NOMO-1 (cell line): ENCODE data around the gene TOR2A.

ENCODE experiments used
- DNase-seq, 2 experiments: peaks; one replicate each; lab custom pipeline; 2025; ENCODE audit not compliant: unreplicated experiment in 2 of 2; lab: John Stamatoyannopoulos, UW

TOR2A gene

DNA sequence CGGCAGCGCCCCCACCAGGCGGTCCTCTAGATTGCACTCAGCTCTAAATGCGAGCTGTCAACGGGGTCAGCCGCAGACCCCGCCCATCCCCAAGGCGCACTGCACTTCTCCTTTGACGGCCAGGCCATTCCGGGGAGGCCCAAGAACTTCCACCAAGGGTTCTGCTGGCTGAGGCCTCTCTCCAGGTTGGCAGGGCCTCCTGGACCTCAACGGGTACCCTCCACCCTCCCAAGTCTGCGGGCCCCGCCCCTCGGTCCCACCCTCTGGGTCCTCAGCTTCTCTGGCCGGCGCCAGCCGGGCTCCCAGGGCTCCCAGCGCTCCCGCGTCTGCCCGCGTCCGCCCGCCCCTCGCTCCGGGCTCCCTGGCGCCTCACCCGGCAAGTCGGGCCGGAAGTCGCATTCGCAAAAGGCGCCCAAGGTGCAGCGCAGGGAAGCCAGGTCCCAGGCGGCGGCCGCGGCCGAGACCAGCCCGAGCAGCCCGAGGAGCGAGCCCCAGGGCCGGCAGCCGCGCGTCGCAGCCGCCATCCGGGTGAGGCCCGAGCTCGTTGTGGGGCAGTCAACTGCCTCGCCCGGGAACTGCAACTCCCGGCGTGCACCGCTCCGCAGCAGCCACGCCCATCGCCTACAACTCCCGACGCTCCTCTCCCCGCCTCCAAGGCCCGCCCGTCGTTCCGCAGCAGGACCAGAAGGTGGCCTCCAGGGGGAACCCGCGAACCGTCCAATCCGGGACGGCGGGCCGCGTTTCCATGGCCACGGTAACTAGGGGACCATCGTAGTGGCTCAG lies at the start of gene TOR2A:
TOR2A (minus strand) TSS at position 548 of the 783 bp plus-strand sequence; CDS start at position 524, 24 bp downstream.
- DNase-seq: peak; percentile 98

DNA sequence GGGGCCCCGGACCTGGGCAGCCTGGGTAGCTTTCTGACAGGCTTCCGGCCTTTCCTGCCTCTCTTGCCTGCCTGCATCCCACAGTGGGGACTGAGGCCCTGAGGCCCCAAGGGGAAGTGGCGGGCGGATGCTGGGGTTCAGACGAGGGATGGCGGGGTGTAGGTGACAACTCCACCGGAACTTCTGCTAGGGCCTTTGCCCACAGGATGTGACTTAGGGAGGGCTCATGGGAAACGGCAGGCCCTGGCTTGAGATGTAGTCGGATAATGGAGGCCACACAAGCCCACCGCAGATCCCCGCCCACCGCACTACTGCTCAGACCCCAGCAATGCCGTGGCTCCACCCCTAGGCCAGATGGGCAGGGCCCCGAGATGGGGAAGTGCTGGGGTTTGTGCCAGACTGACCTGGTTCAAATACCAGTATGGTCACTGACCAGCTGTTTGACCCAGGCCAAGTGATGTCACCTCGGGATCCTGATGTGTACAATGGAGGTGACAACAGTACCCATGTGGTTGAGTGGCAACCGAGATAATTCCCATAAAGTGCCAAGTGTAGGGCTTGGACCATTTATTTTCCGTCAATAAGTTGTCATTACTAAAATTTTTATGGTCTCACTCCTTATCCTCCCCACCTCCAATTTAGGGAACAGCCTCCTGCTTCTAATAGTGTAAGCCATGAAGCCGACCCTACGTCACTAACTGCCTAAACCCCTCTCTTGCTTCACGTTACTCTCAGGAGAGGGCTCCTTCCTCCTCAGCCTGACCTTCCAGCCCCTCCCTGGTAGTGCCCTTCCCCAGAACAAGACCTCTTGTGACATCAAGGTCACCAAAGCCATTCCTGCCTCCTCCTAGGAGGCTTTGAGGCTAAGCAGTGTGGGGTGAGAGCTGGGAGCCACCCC lies 48.3 kb upstream of the TOR2A start:
- DNase-seq: peak; percentile 94 to 97

DNA sequence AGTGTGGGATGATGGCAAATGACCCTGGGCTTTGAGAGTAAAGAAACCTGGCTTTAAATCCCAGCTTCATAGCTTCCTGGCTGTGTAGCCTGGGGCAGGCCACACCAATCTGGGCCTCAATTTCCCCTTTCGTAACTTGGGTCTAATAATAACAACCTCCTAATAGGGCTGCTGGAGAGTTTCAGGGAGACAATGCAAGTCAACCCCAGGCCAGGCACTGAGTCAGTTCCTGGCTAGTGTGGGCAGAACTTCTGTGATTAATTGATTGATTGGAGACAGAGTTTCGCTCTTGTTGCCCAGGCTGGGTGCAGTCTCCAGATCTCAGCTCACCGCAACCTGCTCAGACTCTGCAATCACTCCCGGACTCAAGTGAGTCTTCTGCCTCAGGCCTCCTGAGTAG lies 46.7 kb upstream of the TOR2A start:
- DNase-seq: no peak

DNA sequence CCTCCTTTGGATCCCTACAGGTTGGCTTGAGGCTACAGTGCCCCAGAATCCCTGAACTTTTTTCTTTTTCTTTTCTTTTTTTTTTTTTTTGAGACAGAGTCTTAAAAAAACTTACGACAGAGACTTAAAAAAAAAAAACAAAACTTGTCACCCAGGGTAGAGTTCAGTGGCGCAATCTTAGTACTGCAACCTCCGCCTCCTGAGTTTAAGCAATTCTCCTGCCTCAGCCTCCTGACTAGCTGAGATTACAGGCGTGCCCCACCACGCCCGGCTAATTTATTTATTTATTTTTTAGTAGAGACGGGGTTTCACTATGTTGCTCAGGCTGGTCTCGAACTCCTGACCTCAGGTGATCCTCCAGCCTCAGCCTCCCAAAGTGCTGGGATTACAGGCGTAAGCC lies 45.8 kb upstream of the TOR2A start:
- DNase-seq: peak; percentile 58 to 73

DNA sequence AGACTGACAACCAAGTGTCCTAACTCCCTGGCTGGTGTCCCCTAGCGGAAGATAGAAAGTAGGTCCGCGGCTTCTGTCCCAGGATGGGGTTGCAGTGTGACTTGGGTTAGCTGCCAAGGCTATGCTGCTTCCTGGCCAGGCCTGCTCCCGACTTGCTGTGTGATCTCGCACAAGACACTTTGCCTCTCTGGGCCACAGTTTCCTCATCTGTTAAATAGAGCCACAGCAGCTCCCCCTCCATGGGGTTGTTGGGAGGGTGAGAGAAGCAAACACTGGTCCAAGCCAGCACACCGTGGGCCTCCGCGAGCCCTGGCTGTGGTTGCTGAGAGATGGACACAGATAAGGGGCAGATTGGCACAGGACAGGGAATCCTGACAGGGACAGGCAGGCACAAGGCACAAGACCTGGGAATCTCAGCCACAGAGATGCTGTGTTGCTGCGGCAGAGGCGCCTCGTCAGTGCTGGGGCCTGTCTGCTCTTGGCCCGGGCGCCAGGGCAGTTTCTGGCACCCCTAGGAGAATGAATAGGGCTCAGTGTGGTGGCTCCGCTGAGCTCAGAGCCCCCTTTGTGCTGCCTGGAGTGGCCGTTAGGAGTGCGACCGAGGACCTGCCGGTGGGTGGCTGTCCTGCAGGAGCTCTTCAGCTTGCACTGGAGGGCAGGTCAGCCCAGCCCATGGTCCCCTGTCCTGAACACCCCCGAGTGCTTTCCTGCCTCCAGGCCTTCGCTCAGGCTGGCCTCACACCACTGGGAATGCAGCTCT lies 45.2 kb upstream of the TOR2A start:
- no peak for DNase-seq

DNA sequence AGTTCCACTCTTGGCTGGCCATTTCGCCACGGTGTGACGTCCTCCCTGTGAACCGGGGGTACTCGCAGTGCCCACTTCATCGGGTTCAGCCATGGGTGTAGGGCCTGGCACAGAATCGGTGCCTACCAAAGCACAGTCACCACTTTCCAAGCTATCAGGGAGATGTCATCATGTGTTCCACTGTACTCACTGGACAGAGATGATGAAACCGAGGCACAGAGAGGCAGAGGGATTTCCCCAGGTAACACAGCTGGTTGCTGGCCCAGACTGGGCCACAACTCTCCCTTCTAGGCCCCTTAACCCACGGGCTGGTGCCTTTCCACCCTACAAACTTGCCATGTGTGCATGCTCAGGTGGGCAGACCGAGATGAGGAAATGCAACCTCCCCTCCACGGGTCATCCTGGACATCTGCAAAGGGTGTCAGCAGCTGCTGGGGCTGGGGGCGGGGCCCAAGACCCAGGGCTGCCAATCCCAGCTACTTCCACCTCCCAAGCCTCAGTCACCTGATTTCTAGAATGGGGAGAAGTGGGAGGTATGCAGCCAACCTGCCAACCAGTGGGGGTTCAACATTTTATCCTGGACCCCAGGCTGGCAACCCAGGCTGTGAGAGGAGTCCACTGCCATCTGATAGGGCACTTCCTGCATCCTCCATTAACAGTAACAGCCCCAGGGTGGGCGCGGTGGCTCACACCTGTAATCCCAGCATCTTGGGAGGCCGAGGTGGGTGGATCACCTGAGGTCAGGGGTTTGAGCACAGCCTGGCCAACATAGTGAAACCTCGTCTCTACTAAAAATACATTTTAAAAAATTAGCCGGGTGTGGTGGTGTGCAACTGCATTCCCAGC lies 44.3 kb upstream of the TOR2A start:
- peak; percentile 71 to 74 for DNase-seq

DNA sequence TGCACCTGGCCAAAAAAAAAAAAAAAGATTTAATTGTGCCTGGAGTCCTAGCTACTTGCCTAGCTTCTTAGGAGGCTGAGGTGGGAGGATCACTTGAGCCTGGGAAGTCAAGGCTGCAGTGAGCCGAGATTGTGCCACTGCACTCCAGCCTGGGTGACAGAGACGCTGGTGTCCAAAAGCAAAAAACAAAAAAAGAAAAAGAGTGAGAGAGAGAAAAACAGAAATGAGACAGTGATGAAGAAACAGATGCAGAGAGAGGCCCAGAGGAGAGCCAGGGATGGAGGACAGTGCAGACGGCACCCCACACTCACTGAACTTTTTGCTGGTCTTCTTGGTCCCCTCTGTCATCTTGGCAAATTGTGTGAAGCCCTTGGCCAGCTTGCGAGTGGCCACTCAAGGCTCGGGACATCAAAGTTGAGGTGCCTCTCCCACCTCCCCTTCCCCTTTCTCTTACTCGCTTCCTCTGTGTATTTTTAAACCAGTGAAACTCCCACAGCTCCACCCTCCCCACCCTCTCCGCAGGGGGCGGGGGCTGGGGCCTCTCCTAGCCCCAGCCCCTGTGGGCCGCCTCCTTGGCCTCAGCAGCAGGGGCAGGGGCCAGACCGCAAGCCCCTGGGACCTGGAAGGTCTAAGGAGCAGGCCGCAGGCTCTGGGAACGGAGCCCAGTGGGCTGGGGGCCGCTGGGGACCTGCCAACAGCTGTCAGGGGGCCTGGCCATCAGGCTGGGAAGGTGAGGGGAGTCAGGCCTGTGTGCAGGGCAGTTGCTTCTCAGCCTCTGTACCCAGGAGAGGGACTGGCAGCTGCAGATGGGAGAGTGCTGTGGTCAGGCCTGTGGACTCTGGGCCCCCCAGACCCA lies 43.4 kb upstream of the TOR2A start, which contains the start of gene SH2D3C:
SH2D3C (minus strand) TSS at position 387 of the 856 bp plus-strand sequence; CDS start at position 348, 39 bp downstream.
- peak; percentile 70 to 73 for DNase-seq

DNA sequence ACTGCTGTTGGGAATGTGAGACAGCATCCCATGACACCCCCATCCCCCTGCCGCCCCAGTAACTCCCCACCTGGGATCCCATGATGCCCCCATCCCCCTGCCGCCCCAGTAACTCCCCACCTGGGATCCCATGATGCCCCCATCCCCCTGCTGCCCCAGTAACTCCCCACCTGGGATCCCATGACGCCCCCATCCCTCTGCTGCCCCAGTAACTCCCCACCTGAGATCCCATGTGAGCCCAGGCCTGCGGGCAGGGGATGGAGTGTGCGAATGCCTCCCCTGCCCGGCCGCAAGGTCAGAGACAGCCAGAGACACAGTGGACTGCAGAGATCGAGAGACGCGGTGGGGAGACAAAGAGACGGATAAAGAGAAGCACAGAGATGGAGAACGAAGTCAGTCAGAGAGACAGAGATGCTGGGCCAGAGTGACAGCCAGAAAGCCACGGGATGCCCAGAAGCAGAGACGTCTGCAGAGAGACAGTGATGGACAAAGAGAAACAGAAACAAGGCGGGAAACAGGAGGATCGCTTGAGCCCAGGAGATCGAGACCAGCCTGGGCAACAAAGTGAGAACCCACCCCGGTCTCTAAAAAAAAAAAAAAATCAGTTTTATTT lies 42.4 kb upstream of the TOR2A start:
- no peak for DNase-seq

DNA sequence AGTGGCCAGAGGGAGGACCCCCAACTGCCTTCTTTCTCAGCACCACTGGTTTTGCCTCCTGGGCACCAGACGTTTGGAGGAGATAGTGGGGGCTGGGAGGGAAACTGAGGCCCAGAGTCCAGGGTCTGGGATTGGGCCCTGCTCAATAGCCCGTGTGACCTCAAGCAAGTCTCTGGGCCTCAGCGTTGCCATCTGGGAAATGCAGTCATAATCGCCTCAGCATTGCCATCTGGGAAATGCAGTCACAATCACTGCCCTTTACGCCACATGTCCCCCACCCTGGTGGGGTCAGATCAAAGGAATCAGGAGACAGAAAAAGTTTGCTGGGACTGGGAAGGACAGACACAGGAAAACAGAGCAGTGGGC lies 41.8 kb upstream of the TOR2A start:
- DNase-seq: no peak

DNA sequence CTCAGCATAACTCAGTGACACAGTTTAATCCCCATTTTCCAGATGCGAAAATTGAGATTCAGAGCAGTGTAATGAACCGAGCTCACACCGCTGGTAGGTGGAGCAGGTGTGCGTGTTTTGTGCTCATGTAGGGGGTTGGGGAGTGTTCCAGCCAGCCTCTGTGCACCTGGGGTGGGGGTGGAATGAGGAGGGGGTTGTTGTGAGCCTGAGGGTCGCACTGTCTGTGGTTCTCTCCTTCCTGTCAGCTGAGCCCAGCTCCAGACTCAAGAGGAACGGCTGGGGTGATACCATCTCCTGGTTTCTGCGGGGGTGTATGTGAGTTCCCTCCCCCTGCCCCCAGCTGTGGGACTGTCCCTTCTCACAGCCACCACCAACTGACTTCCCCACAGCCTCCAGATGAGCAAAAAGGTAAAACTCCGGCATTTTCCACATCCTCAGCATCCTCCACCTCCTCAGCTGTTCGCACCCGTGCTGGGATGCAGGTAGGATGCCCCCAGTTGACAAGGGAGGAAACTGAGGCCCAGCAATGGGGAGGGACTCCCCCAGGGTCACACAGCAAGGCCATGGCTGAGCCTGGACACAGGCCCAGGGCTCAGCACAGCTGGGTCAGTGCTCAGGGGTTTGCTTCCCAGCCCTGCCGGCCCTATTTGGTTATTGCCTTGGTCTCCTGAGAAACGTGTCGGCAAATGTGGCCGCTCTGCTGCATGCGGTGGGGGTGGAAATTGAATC lies 41.3 kb upstream of the TOR2A start:
- peak; percentile 59 to 63 for DNase-seq

DNA sequence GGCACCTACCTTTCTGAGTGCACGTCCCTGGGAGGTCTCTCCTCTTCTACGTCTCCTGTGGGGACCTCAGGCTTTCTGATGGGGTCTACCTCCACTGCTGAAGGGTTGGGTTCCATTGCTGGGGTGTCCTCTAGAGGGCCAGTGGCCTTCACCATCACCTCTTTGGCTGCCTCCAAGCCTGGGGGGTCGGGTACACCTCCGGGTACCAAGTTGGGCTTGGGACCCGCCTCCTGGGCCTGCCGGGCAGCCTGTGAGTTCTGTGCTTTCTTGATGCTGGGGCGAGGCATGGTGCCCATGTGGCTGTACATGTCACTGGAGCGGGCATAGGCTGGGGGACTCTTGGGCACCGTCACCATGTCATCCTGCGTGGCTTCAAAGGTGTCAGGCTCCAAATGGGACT lies 38.9 kb upstream of the TOR2A start:
- no peak for DNase-seq

DNA sequence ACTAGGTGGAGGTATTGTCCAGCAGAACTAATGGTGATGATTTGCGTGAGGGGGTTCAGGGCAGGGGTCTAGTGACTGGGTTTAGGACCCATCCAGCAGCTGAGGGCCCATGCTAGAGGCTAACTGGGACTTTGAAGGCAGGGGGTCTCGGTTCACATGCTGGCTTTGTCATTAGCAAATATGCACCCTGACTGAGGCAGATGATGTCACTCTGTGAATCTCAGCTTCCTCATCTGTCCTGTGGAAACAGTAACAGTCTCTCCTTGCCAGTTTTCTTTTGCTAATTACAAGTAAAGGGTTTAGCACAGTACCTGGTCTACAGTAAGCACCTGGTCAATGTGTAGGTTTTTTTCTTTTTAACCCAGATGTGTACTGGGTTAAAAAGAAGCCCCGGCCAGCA lies 38.2 kb upstream of the TOR2A start:
- DNase-seq: no peak

DNA sequence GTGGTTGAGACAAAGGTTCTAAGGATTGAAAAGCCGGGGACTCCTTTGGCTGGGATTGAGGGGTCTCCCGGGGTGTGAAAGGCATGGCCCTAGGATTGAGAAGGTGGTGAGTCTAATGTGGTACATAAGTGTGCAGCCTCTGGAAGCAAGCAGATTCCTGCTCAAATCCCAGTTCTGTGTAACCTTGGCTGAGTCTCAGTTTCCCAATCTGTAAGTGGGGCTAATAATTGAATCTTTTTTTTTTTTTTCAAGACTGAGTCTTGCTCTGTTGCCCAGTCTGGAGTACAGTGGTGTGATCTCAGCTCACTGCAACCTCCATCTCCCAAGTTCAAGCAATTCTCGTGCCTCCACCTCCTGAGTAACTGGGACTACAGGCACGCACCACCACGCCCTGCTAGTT lies 37.5 kb upstream of the TOR2A start:
- no peak for DNase-seq

DNA sequence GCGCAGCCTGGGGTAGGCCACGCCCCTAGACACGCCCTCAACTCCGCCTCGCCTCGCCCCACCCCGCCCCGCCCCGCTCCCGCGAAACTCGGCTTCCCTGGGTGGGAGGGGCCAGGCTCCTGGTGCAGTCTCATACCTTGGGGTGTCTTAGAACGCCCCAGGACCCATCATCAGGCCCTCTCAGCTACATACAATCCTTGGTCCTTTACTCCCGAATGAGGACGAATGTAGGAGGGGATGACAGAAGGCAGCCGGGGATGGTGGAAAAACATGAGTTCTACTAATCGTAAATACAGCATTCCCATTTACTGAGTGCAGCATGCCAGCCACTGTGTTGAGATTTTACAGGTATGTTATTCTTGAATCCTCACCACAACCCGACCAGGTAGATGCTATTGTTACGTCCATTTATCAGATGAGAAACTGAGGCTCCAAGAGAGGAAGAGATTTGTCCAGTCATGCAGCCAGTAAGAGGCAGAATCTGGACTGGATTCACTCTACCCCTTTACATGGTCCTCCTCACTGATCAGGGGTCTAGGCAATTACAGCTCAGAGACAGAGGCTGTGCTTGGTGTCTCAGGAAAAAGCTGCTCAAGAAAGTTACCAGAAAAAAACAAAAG lies 36.6 kb upstream of the TOR2A start:
- no peak for DNase-seq

DNA sequence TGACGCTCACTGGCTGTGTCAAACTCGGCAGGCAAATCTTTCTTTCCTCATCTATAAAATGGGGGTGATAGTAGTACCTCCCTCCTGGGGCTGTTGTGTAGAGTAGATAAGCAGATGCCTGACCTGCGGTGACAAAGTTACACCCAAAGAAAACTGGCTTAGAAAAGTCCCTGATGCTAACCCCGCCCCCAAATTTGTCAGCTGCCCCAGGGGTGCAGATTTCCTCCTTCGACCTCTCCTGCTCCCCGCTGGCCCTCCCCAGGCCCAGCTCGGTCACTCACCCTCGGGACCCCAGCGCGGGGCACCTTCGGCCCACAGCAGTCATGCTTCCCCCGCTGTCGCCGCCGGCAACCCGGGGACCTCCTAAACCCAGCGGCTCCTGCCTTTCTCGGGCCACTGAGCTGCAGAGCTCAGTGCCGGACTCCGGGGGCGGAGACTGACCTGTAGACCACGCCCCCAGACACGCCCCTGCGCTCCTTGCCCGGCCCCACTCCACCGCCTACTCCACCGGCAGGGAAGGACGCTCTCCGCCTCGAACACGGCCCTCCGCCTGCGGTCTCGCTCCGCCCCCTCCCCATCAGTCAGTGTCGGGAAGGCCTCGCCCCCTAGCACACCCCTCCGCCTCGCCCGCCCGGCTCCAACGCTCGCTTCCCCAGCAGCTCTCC lies 35.9 kb upstream of the TOR2A start:
- peak; percentile 97 to 99 for DNase-seq

DNA sequence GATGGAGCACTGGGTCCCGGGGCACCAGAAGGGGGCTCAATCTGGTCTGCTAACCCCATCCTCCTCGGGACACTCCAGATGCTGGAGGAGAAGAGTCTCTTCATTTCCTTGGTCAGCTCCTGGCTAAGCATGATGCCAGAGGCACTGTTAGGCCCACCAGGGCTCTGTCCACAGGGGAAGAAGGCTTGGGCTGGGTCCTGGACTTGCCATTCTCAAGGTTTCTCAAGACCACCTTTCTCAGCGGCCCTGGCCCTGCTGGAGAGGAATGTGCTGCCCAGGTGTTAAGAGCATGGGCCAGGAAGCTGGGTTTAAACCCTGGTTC lies 35.5 kb upstream of the TOR2A start:
- no peak for DNase-seq

DNA sequence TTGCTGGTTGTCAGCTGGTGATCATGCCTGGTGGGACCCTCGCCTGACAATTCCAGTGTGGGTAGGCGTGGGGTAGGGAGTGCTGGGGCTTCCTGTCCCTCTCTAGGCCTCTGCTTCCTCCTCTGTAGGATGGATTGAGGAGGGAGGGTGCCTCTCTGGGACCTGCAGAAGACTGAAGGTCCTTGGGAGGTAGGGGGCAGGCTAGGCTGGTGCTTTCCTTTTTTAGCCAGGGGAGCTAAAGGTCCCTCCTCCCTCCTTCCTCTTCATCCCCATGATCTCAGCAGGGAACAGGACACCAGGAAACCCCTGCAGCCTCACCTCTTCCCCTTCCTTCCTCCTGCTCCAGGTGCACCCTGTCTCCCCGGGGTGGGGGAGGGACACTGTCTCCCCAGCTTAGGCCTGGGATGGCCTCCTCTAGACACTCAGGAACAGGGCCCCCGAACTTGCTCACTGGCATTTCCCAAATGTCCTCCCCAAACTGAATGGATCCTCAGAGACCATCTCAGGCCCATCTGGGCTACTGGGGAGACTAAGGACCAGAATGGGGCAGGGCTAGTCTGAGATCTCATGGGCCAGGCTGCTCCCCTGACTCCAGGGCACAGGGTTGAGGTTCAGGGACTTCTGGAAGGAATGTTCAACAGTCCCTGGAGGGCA lies 35.0 kb upstream of the TOR2A start:
- DNase-seq: no peak
